Umbilical cord (tissue), 2 donors: ENCODE results near the gene L3HYPDH. TPM values are rescaled to one million over a fixed set of nuclear protein-coding genes. Genes with fewer than 3 reads are reported as not detected.

Source experiments
- DNase-seq: peaks from one replicate; pipeline ENCODE4 v3.0.0-alpha.2; 2015; ENCODE audit warnings: low spot score
- total RNA-seq: library from RNA; depleted of rRNA; stranded (reverse); fragments of >200 nt; gene quantifications from one replicate; pipeline ENCODE4 v1.2.3, GENCODE V29; 2014; ENCODE audit warnings: low replicate concordance; ENCODE audit not compliant: insufficient read depth

The L3HYPDH gene
- 56.1 TPM for total RNA-seq

GRCh38 chr14:59483819-59484638 is at the start of gene L3HYPDH, which contains the start of gene JKAMP:
L3HYPDH (minus strand) TSS chr14:59484408; CDS start chr14:59484316, 92 bp downstream.
JKAMP (plus strand) TSS chr14:59484517; CDS start chr14:59484590, 73 bp downstream.
- DNase-seq = peak; percentile 98

GRCh38 chr14:59532419-59532818 is 48.2 kb upstream of the L3HYPDH start:
- no peak for DNase-seq

- no peak for DNase-seq
Observed at GRCh38 chr14:59530349-59530748, 46.1 kb upstream of the L3HYPDH start.

DNA sequence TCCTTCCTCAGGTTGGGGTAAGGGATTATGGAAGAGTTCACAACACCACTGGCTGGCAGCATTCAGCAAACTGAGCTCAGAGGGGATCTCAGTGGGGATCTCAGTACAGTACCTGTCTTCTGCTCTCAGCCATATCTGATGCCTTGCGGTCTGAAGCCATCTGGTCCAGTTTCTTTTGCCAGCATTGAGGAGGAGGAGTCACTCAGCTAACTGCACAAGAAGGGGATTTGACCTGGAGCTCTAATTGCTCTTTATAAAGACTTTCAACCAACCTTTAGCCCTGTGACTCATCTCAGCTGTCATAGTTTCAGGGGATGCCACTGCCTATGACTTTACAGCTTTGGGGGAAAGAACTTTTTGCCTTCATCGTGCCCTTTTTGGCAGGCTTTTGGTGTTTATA is 45.0 kb upstream of the L3HYPDH start:
- no peak for DNase-seq

DNA sequence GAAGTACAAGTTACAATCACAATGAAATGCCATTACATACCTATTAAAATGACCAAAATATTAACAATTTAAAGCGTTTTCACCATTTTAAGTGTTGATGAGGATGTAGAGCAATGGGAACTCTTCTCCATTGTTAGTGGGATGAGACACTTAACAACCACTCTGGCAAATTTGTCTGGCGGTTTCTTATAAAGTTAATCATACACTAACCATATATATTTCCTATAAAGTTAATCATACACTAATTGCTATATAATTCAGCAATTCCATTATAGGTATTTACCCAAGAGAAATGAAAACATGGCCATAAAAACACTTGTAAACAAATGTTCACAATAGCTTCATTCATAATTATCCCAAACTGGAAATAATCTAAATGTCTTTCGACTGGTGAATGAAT is 36.0 kb upstream of the L3HYPDH start:
- DNase-seq = no peak

DNA sequence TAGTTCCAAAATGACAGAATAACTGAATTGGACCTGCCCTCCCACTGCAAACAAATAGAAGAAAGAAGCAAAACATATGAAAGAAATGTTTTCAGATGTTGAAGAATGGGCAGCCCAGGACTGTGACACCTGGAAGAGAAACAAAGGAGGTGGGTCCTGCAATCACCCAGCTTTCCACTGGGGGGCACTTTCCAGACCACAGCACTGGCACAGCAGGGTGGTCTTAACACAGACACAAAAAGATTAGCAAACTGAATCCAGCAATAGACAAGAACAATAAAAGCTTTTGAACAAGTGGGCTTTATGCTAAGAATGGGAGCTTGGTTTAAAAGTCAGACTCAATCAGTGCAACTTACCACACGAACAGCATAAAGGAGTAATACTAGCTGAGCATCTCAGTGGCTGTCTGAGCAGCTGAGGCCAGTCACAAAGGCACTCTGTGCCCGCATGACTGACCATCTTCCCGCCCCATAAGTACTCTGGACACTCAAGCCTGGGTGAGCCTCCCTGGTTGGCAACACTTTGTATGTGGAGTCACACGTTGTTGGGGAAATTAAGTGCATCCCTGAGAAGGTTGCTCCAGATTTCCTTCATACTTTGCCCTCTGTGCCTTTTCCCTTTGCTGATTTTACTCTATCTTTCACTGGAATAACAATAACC is 27.8 kb upstream of the L3HYPDH start:
- DNase-seq = no peak

- peak; percentile 31 for DNase-seq
Observed at GRCh38 chr14:59510966-59511365, 26.8 kb upstream of the L3HYPDH start.

DNA sequence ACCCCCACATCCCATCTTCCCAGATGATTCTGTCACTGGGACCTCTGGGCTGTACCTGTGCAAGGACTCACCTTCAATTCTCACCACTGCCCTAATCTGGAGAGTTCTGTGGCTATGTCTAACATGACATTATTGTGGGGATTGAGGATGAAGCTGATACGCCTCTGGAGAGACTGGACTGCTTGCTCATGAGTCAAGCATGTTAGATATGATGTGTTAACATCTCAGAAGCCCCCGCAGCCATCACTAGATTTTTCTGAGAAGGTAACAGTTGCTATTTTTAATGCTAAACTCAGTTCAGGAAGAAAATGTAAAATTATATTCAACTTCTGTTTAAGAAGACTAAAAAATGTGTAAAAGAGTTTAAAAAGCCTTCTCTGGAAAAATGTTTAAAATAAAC is 25.8 kb upstream of the L3HYPDH start:
- peak; percentile 18 for DNase-seq

GRCh38 chr14:59509101-59509500 is 24.9 kb upstream of the L3HYPDH start:
- DNase-seq = no peak

DNA sequence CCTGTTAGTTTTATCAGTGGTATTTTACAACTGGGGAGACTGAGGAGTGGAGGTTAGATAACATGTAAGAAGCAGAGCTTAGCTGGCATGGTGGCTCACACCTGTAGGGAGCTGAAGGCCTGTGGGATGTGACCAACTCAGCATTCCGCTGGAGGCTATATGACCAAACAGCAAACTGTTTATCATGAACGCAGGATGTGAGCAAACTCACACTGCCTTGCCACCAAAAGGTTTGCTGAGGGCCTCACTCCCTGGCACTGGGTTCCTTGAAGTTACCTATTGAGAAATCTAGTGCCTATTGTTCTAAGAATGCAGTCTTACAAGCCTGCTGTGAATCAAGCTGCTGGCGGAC is 23.5 kb upstream of the L3HYPDH start:
- no peak for DNase-seq

- DNase-seq = peak; percentile 44
Observed at GRCh38 chr14:59507063-59507751, 23.0 kb upstream of the L3HYPDH start.

- DNase-seq = no peak
Observed at GRCh38 chr14:59503256-59503655, 19.0 kb upstream of the L3HYPDH start.

GRCh38 chr14:59500732-59501131 is 16.5 kb upstream of the L3HYPDH start:
- DNase-seq = no peak

GRCh38 chr14:59492384-59492783 is 8.2 kb upstream of the L3HYPDH start:
- no peak for DNase-seq

DNA sequence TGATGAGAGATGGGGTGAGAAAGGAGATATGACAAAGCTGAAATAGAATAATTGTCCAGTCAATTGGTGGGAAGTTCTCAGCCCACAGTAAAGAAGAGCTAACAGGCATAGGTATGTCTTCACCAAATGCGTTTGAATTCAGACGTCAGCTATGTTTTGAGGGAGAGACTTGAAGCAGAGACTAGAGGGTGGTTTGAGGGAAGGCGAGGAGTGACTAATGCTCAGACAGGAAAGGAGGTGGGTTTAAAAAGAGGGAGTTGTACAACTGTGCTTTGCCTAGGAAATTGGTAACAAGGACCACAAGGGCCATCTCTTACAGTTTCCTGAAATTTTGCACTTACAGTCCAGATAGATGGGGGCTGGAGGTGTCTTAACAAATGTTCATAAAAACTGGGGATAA is 6.5 kb upstream of the L3HYPDH start:
- DNase-seq = no peak

GRCh38 chr14:59484639-59485175 is 499 bp upstream of the L3HYPDH start:
- DNase-seq = no peak

- peak; percentile 35 for DNase-seq
Observed at GRCh38 chr14:59483363-59483762, 845 bp downstream of the L3HYPDH start.

DNA sequence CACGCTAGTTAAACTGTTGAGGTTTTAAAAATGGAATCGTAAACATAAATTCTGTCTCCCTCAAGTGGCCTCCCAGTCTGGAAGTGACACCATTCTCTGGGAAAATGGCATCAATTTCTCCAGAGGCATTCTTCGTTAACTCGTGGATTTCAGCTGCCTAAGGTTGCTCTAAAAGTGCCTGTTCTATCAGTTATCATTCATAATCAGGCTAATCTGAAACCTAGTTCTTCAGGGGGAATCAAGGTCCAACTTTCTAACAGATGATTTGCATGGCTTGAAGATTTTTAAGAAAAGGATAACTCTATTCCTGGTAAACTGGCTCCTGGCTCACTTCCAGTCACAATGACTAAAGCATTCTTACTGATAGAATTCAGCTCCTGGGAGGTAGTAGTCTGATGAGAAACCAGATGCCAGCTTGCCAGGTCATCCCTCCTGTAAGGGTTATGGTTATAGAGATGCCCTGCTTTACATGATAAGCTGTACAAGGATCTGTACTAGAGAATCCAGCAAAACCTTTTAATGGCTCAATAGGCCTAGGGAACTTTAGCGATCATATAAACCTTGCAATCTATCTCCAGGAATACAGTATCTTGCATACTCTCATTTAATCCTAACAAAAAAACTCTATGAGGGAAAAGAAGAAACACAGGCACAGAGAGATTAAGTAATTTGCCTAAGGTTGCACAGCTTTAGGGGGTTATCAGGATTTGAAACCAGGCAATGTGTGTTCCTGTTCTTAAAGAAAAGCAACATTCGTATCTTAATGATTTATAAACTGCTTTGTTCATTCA is 1.5 kb downstream of the L3HYPDH start:
- peak; percentile 60 for DNase-seq

DNA sequence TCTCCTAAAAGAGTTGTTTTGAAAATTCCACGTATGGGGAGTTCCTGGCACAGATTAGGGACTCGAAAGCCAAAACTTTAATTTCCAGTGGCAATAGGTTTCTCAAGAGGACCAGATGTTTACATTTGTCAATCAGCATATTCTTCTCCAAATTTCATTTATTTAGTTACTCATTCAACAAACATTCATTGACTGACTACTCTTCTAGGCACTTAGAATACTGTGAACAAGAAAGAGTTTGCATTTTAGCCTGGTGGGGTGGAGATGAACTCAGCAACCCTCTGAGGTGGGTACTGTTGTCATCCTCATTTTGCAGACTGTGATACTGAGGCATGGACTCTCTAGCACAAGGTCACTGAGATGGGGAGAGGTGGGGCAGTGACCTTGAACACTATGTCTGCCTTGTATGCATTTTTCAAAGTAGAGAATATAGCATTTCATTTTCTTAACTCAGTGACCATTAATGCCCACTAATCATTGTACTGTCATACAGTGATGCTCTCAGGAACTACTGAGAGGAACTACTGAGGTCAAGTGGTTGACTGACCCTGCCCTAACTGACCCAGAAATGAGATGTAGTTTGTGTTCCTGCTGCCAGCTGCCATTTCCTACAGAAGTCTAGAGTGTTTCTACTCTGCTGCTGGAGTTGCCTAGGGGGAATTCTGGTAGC is 2.2 kb downstream of the L3HYPDH start:
- peak; percentile 4 for DNase-seq

DNA sequence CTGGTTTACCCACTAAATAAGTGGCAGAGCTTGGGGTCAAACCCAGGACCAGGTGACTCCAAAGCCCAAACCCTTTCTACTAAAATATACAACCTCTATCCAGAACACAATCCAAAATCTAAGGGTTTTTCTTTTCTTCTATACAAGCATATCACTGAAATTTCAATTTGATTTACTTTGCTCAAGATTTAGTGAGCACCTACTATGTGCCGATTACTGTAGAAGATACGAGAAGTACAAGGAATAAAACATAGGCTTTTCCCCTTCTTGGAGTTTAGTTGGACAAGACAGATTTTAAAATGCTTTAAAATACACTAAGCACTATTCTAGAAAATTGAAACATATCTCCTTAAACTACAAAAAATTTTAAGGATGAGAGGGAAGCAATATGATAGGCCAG is 2.8 kb downstream of the L3HYPDH start:
- DNase-seq = no peak

GRCh38 chr14:59480166-59480565 is 4.0 kb downstream of the L3HYPDH start:
- DNase-seq = no peak
